Hepatocyte (in vitro differentiated cells): ENCODE results near the gene TMEM273.

Experiments used
- CTCF ChIP-seq: fragments of 200-600 bp; sonication (generic); IDR thresholded peaks from 2 replicates; pipeline ENCODE4 v1.5.1; 2016; ENCODE audit warnings: antibody characterized with exemption, mild to moderate bottlenecking; ENCODE audit not compliant: poor library complexity
- EZH2 ChIP-seq: fragments of 200-600 bp; sonication (generic); IDR thresholded peaks from 2 replicates; pipeline ENCODE4 v1.6.1; 2016; ENCODE audit warnings: antibody characterized with exemption, mild to moderate bottlenecking, borderline replicate concordance

GRCh38 chr10:49158404-49158803, 29.8 kb downstream of the TMEM273 start:
- no peak for TF ChIP-seq CTCF
- TF ChIP-seq EZH2, result no peak
